Erythroblast (primary cell): ENCODE data around the gene PCDH9.

Experiments
- GATA1 ChIP-seq: IDR thresholded peaks from 2 replicates; pipeline ENCODE4 v1.6.1; 2011; ENCODE audit warnings: low read depth, mild to moderate bottlenecking, control low read depth, low read length, moderate library complexity
- POLR2A ChIP-seq: IDR thresholded peaks from 2 replicates; pipeline ENCODE4 v1.6.1; 2011; ENCODE audit warnings: mild to moderate bottlenecking, low read length

DNA sequence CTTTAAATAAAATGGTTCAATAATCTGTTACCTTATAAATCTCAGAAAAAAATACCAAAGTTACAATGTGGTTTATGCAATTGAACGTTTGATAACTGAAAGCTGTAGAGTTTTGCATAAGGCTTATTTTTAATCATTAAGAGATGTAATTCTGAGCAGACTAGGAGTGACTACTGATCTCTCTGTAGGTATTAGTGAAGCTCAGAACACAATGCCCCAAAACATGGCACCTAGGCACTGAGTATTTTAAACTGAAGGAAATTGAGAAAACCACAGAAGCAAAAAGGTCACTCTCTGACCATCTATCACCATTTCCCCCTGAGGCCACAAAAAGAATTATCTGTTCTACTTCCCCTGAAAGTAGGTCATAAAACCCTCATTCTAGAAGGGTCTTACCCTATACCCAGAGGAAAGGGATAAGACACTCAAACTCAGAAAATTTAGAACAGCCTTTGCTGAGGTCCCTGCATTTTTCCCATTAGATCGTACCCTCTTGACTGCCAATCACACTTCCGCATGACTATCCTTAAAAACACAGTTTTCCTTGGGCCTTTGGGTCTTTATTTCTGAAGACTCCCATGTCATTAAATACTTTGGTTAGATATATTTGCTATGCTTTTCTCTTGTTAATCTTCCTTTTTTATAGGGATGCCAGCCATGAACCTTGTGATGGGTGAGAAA lies 158.1 kb downstream of the PCDH9 start:
- TF ChIP-seq POLR2A (no peak), GATA1 (no peak)
